Right lobe of liver (tissue), 4 donors: Measurements from ENCODE around the gene MT1A.

Experiments used
- CTCF ChIP-seq, 4 donors: fragments of 200-600 bp in 3 of 4; fragments of 450-650 bp in 1 of 4; IDR thresholded peaks; one replicate each; pipeline versions ENCODE4 v1.5.1 to v1.8.0; 2016 to 2022; ENCODE audit warnings: antibody characterized with exemption in 4 of 4, mild to moderate bottlenecking in 2 of 4
- POLR2A ChIP-seq: fragments of 450-650 bp; IDR thresholded peaks from one replicate; pipeline ENCODE4 v1.6.1; 2017; ENCODE audit warnings: antibody characterized with exemption, mild to moderate bottlenecking
- donor health status: DM: no; HTN: no; CAD: no.
- donor health status: DM: no; HTN: no; CAD: no.
- donor health status: DM: no; HTN: yes; CAD: no.

- no peak for TF ChIP-seq CTCF (IDR thresholded peaks at IDR 0.05)
- TF ChIP-seq POLR2A = no peak
Observed at GRCh38 chr16:56618138-56618537, 20.3 kb upstream of the MT1A start.
